Superior temporal gyrus (tissue), 1 donor: ENCODE measurements around the gene SHMT2.

Source experiments
- DNase-seq: peaks from one replicate; pipeline ENCODE4 v3.0.0-alpha.2; 2016; ENCODE audit errors: extremely low spot score

SHMT2 gene

DNA sequence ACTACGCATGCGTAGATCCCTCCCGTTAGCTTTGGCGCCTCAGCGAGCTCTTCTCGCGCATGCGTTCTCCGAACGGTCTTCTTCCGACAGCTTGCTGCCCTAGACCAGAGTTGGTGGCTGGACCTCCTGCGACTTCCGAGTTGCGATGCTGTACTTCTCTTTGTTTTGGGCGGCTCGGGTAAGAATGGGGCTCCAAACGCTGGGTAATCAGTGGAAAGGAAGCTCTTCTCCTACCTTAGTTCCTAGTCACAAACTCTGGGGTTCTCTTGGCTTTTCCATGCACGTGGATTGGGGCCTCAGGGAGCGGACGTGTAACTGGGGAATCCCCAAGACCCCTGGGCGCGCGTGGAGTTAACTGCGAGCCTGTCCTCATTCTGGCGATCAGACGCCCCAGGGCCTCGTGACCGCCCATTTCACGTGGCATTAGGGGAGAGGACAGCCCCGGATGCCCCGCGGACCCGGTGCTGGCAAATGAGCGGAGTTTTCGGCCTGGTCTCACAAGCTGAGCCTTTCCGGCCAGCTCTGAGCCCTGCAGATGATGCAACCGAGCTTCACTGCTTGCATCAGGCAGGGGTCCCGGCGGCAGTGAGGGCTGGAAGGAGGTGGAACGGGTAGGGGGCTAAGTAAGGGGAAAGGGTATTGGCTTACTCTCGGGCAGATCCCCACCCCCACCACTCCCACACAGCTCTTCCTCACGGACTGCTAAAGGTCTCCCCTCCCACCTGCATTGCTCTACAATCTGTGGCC is at the start of gene SHMT2:
TSS of gene SHMT2 (plus strand) at position 78 of the 747 bp plus-strand sequence. CDS start at position 146, 68 bp downstream.
- peak; percentile 99 for DNase-seq

DNA sequence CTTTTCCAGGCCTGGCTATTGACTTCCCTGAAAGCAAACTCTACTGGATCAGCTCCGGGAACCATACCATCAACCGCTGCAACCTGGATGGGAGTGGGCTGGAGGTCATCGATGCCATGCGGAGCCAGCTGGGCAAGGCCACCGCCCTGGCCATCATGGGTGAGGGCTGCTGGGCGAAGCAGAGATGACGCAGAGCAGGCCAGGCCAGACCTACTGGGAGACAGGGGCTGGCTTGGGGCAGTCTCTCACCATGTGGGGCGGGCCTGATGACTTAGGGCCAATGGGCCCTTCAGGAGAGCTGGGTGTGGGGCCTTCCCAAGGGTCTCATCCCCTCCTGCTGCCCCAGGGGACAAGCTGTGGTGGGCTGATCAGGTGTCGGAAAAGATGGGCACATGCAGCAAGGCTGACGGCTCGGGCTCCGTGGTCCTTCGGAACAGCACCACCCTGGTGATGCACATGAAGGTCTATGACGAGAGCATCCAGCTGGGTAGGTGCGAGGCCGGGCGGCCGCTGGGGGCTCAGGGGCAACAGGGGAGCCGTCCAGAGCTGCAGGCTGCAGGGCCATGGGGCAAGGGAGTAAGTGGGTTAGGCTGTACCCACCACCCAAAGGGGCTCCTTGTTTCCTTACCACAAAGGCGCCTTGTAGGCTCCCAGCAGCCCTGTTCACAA is 49.1 kb upstream of the SHMT2 start:
- DNase-seq = no peak

DNA sequence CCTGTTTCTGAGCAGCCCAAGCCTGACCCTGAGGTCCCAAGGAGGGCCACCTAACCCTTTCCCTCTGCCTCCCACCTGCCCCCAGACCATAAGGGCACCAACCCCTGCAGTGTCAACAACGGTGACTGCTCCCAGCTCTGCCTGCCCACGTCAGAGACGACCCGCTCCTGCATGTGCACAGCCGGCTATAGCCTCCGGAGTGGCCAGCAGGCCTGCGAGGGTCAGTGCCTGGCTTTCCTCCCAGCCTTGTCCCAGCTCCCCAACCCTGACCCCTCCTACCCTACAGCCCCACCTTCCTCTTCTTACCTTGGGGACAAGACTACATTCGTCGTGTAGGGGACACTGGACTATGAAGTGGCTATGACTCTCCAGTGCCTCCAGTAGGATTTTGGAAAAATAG is 48.4 kb upstream of the SHMT2 start:
- no peak for DNase-seq

DNA sequence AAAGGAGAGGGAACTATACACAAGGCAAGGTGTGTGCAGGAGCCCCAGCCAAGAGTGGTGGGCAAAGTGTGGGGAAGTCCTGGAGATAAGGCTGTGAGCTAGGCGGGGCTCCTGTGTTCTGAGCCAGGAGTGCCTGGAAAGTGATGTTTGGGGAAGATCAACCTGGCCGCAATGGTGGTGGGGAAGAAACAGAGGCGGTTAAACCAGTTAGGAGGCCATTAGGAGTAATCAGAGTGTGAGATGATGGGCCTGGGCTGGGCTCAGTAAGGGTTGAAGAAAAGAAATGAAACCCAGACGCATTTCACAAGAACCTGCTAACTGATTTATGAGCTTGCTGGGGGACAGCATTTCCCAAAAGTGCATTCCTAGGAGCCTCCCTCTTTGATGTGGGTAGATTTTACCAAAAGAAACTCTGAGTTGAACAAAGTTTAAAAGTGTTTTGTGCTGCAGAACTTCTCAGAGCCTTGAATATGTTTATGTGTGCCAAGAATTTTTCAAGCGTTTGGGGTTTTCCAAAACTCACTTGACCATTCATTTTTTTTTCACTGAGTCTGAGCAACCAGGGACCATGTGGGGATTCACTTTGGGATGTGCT is 47.9 kb upstream of the SHMT2 start:
- no peak for DNase-seq

DNA sequence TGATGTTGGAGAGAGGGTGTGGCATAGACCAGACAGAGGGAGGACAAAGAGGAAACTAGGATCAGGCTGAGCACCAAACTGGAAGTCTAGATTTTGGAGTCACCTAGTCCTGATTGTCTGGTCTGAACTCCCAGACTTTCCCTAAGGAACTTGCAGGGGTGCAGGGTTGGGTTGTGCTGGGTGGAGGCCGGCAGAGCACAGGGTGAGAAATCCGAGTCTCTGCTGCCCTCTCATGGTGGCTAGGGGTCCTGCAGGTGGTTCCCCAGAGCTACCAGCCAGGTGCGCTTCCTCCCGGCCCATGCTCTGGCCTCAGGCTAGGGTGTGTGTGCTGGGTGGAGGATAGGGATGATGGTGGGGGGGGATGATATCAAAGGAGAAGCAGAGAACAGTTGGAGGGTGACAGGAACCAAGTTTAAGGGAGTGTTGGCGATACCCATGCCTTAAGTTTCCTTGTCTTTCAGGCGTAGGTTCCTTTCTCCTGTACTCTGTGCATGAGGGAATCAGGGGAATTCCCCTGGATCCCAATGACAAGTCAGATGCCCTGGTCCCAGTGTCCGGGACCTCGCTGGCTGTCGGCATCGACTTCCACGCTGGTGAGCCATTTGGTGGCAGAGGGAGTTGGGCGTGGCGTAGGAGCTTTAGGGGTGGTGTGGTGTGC is 46.5 kb upstream of the SHMT2 start:
- DNase-seq = peak; percentile 79

DNA sequence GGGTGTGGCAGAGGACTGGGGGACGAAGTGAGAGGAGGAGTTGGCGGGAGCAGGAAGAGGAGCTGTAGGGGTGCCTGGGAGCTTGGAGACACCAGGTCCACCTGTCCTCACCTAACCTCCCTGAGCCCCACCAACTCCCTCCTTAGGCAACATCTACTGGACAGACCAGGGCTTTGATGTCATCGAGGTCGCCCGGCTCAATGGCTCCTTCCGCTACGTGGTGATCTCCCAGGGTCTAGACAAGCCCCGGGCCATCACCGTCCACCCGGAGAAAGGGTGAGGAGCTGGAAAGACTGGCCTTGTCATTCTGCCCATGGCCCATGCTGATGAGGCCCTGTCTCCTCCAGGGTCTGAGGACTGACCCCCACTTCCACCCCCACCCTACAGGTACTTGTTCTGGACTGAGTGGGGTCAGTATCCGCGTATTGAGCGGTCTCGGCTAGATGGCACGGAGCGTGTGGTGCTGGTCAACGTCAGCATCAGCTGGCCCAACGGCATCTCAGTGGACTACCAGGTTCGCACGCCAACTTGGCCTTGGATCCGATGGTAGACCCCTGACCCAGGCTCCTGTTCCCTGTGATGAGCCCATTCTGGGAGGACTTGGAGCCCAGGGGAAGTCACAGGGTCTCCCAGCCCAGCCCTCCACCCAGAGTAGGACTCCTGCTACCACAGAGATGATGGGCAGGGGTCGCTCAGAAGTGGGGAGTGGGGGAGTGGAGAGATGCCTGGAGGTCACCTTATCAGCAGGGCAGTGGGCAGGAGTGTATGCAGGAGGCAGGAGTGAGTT is 45.4 kb upstream of the SHMT2 start:
- no peak for DNase-seq

DNA sequence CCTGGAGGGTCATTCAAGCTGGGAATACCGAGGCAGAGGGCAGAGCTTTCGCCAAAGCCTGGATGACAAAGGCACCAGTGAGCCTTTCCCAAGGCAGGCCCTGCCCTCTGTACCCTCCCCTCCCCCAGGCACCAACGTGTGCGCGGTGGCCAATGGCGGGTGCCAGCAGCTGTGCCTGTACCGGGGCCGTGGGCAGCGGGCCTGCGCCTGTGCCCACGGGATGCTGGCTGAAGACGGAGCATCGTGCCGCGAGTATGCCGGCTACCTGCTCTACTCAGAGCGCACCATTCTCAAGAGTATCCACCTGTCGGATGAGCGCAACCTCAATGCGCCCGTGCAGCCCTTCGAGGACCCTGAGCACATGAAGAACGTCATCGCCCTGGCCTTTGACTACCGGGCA is 44.1 kb upstream of the SHMT2 start:
- no peak for DNase-seq

DNA sequence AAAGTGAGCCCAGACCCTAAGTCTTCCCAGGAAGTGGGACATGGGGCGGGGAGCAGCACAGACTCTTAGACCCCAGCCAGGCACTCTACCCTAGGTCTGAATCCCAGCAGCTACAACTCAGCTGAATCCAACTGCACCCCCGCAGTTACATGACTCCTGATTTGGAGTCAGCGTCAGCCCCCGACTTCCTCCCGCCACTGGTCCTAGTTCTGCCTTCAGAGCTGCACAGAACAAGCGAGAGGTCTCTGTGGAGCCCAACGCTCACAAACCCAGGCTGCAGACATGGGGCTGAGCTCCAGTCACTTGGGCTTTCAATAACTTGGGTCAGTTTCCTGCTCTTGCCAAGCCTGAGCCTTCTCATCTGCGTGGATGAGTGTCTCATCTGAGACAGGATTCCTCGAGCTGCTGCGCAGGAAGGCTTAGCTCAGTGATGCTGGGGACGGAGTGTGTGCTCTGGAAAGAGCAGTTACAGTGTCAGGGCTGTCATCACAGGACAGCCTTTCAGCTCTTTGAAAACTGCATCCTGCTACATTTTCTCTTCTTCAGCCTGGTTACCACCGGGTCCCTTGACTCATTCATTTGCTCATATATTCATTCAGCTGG is 43.5 kb upstream of the SHMT2 start:
- DNase-seq = no peak

DNA sequence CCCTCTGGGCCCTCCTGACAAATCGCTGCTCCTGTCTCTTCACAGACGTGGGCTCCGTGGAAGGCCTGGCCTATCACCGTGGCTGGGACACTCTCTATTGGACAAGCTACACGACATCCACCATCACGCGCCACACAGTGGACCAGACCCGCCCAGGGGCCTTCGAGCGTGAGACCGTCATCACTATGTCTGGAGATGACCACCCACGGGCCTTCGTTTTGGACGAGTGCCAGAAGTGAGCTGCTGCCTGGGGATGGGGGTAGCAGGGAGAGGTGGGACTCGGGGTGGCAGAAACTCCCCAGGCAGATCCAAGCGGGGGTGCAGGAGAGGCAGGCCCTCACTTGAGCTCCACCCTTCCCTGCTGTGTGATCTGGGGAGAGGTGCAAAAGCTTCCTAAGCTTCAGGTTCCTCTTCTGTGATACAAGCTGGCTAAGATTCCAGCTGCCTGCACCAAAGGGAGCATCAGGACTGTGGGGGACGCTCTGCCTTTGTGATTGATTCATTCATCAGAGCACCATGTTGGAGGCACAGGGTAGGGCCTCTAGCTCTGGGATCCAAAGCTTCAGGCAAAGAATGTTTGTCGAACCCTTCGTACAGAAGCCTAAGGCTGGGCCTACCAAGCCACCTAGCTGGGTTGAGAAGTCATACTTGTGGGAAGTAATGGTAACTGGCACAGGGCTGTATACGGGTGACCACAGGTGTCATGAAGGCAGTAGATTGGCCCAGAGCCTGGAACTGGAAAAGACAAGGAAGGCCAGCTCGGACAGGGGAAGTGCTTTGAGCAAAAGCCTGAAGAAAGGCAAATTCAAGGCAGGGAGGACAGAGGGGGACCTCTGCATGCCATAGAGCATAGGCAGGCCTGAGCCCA is 42.1 kb upstream of the SHMT2 start:
- no peak for DNase-seq

DNA sequence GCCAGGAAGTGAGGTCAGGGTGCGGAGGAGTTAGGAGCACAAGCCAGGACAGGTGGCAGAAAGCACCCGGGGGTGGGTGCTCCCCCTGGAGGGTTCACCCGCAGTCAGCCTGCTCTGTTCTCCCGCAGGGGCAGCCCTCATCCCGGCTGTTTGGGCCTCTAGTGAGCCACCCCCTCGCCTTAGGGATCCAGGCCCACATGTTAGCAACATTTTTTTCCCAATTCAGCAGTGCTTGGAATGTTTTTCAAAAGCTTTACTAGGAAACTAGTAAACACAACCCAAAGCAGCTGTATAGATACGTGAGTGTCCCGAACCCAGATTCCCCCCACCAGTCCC is 41.5 kb upstream of the SHMT2 start:
- no peak for DNase-seq

DNA sequence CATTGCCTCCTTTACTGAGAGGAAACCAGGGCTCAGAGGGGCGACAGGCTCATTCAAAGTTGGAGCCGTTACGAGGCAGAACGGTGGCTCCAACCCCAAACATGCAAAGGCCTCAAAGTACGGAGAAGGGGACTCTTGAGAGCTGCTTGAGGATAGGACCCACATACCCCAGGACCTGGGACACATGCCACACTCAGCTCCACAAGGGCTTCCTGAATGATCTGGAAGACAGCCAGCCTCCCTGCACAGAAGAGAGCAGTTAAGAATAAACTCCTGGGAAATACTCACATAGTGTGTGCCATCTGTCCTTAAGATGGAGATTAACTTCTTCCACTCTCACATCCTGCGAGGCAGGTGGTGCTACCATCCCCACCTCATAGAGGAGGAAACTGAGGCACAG is 39.5 kb upstream of the SHMT2 start:
- DNase-seq = peak; percentile 69

DNA sequence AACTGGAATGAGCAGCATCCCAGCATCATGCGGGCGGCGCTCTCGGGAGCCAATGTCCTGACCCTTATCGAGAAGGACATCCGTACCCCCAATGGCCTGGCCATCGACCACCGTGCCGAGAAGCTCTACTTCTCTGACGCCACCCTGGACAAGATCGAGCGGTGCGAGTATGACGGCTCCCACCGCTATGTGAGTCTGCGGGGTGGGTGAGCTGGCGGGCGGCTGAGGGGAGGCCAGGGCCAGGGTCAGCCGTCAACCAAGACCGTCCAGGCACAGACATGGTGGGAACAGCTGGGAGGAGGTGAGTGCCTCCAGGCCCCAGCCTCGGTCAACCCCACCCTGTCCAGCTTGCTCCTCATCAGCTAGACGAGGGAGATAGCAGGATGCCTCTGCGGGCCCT is 38.7 kb upstream of the SHMT2 start:
- DNase-seq = no peak

DNA sequence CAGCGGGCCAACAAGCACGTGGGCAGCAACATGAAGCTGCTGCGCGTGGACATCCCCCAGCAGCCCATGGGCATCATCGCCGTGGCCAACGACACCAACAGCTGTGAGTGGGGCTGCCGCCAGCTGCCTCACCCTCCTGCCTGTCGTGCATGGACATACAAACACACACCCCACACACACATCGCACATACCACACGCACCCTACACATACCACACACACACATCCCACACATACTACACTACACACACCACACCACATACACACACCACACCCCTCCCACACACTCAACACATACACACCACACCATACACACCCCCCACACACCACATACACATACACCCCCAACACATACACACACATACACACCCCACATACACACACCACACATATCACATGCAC is 38.1 kb upstream of the SHMT2 start:
- DNase-seq = no peak

DNA sequence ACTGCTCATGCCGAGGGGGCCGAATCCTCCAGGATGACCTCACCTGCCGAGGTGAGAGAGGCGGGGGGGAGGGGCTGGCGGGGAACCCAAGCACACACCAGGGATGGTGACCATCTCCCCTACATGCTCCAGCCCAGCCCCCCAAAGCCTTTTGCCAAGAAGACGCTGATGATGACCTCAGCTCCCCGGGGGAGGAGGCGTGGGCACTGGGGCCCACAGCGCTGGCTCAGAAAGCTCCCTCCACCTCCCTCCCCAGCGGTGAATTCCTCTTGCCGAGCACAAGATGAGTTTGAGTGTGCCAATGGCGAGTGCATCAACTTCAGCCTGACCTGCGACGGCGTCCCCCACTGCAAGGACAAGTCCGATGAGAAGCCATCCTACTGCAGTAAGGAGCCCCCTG is 36.6 kb upstream of the SHMT2 start:
- DNase-seq = no peak

DNA sequence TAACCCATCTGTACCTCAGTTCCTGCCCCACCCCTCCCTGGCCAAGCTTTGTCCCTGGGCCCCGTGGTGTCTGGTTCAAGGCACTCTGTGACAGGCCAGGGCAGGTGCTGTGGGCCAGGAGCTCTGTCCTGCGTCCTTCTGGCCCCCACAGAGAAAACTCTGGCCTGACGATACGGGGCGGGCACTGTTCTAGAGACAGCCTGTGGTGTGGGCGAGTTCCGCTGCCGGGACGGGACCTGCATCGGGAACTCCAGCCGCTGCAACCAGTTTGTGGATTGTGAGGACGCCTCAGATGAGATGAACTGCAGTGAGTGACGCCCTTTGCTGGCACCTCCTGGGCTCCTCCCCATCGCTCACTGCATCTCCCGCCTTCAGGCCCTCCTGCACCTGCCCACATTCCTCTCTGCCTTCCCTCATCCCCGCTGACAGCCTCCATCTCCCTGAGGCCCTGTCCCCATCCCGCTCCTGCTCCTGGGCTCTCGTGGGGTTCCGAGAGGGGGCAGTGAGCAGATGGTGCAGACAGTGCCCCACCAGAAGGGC is 35.7 kb upstream of the SHMT2 start:
- no peak for DNase-seq

DNA sequence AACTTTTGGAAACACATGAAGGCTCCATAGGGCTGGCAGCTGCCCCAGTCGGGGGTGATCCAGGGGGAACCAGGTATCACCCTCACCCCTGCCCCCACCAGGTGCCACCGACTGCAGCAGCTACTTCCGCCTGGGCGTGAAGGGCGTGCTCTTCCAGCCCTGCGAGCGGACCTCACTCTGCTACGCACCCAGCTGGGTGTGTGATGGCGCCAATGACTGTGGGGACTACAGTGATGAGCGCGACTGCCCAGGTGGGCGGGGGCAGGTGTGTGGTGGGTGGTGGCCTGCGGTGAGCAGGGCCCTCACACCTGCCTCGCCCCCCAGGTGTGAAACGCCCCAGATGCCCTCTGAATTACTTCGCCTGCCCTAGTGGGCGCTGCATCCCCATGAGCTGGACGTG is 35.3 kb upstream of the SHMT2 start:
- DNase-seq = no peak

DNA sequence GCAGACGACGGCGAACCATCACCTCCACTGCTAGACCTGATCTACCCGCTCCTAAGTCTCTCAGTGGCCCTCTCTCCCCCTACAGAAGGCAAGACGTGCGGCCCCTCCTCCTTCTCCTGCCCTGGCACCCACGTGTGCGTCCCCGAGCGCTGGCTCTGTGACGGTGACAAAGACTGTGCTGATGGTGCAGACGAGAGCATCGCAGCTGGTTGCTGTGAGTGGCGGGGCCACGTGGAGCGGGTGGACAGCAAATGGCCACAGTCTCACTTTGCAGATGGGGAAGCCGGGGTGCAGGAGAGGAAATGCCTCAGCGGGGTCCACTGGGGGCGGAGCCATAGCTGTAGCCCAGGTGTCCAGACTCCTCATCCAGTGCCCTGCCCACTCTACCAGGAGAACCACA is 34.3 kb upstream of the SHMT2 start:
- DNase-seq = no peak

DNA sequence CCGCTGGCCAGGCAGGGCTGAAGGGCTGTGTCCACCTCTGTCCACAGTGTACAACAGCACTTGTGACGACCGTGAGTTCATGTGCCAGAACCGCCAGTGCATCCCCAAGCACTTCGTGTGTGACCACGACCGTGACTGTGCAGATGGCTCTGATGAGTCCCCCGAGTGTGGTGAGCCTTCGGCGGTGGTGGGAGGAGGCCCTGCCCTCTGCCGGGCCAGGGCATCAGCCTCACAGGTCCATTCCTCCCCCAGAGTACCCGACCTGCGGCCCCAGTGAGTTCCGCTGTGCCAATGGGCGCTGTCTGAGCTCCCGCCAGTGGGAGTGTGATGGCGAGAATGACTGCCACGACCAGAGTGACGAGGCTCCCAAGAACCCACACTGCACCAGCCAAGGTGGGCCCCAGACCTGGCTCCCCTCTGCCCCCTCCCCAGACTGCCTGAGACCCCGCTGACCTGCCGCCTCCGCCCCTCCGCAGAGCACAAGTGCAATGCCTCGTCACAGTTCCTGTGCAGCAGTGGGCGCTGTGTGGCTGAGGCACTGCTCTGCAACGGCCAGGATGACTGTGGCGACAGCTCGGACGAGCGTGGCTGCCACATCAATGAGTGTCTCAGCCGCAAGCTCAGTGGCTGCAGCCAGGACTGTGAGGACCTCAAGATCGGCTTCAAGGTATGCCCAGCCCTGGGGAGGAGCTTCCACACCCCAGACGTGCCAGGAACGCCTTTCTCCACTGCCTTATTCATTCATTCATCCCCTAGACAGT is 33.7 kb upstream of the SHMT2 start:
- DNase-seq = no peak

DNA sequence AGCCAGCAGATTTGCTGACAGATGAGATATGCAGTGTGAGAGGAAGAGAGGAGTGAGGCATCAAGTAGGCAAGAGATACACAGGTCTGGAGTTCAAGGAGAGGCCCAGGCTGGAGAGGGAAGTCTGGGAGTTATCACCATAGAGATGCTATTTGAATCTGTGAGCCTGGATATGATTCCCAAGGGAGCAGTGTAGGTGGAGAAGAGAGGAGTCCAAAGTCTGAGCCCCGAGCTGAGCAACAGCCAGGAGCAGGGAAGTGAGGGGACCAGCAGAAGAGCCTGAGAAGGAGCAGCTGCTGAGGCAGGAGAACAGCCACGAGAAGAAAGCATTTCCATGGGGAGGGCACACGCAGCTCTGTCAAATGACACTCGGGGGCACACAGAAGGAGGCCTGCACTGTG is 33.1 kb upstream of the SHMT2 start:
- DNase-seq = no peak

DNA sequence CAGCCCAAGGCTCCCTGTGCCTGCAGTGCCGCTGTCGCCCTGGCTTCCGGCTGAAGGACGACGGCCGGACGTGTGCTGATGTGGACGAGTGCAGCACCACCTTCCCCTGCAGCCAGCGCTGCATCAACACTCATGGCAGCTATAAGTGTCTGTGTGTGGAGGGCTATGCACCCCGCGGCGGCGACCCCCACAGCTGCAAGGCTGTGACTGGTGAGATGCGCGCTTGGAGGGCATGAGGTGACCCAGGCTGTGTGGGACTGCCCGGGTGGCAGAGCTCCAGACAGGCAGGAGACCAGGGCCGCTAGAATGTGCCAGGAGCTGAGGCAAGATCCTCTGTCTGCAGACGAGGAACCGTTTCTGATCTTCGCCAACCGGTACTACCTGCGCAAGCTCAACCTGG is 32.6 kb upstream of the SHMT2 start:
- no peak for DNase-seq
